HG02798 (cell line): ENCODE data around the gene SF3B4.
A peak's percentile ranks its signal among the peaks of the same experiment; 100 is the strongest.
"Not testable (repeated sequence)": the region's sequence is repeated elsewhere in the genome, so short reads cannot be mapped to it uniquely, and the experiment has no call there.

Experiments used
- ATAC-seq: cut with Tn5 transposase; IDR thresholded peaks from one replicate; pipeline ENCODE4 v1.9.1; 2021; ENCODE audit warnings: mild to moderate bottlenecking; ENCODE audit not compliant: unreplicated experiment, poor library complexity

The SF3B4 gene, protein sequence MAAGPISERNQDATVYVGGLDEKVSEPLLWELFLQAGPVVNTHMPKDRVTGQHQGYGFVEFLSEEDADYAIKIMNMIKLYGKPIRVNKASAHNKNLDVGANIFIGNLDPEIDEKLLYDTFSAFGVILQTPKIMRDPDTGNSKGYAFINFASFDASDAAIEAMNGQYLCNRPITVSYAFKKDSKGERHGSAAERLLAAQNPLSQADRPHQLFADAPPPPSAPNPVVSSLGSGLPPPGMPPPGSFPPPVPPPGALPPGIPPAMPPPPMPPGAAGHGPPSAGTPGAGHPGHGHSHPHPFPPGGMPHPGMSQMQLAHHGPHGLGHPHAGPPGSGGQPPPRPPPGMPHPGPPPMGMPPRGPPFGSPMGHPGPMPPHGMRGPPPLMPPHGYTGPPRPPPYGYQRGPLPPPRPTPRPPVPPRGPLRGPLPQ

DNA sequence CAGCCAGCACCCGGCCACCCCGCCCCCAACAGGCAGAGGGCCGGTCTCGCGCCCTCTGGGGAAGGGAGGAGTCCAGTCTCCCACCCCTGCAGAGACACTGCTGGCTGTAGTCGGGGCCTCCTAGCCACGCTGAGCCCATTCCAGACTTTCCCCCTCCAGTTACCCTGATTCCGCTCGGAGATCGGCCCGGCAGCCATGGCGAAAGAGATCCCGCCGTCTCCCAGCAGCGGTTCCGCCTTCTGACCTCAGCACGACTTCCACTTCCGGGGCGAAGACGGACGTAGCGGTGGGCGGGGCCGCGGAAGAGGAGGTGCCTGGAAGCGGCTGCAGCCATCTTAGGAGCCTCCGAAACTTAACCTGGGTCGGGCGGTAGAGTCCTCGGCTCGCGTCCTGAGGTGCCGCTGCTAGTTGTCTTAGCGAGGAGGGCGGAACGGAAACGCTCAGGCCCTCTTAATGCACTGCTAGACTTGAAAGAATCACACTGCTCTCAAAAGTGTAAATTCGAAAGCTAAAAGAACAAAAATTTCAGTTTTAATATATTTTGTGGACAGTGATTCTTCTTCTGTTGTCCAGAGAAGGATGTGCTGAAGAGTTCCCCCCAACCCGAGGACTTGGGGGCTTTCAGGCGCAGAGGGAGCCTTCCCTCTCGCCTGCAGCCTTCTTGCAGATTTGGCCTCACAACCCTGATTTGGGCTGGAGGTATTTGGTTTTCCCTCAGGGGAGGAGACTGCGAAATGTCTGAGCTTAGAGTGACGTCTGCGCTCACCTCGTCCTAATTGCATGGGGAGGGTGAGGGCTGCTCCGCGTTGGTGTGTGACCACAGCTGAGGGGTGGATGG is at the start of gene SF3B4:
TSS of gene SF3B4 (minus strand) at position 241 of the 838 bp plus-strand sequence. CDS start at position 197, 44 bp downstream.
- ATAC-seq = peak; percentile 97

DNA sequence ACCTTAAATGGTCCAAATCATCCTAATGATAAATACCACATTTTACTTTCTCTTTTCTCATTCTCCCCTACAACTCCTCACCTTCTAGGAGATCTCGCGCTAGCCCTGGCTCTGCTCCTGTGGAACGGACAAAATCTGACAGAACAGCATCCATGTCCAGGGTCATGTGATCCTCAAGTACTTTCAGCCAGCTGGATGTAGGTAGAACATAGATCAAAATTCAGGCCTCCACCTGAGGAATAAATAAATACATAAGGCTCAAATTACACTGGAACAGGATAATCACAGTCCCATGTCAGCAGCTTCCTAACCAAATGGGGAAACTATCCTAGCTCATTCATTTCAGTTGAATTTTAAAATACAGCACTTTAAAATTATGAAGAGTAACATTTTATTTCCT is 49.7 kb upstream of the SF3B4 start:
- ATAC-seq = no peak

DNA sequence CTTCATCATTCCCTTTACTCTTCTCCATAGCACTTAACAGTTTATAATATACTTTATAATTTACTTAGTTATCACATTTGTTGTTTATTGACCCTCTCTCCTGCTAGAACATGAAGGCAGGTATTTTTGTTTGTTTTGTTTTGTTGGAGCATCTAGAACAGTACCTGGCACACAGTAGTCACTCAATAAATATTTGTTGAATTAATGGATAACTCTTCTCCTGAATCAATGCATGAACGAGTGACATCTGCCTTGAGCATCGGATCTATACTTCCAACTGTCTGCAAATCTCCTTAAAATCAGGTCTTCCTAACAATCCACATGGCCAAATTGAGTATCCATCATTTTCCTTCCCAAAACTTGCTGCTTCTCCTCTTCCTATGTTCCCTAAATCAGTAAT is 44.9 kb upstream of the SF3B4 start:
- no peak for ATAC-seq

DNA sequence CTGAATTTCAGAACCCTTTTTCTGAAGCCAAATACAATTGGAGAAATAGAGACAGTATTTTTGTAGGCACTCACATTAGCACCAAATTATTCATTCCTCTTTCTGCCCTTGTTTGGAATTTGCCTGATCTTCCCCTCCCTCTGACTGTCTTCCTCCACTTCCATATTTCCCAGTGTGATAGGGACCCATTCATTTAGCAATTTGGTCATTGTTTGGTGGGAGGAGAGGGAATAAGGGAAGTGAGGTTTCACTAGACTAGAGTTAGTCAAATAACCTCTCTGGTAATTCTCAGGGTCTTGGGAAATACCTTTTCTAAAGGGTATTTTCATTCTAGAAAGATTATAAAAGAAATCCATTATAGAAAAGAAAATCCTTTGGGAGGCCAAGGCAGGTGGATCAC is 40.0 kb upstream of the SF3B4 start:
- ATAC-seq = no peak

DNA sequence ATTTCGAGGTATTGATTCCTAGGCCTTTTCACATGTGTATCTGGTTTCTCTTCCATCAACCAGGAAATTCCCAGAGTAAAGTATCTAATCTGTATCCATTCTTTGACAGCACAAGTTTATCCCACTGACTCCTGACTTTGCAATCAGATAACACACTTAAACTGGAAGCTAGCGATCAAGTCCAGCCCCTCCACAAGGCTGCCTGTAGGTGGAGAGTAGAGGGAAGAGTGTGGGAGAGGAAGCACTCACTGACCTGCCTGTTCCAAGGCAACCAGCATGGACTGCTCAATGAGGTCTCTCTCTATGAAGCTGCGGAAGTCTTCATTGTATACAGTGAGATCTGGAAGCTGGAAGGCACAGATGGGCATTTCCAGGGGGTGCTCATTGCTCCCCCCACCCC is 39.4 kb upstream of the SF3B4 start:
- ATAC-seq = no peak

DNA sequence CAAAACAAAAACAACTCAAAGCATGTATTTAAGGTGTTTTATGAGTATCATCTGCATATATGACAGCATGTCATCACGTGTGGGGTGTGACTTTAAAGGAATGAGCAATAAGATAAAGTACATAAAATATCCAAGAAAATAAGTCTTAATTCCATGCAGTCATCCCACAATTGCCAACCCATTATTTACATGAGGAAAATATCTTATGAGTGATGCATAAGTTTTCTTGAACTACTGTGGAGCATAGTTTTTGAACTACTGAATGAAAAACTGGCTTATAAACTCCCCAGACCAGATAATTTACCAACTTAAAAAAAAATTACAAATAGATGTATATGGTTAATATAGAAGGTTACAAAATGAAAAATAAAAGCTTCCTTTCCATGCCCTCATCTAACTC is 38.8 kb upstream of the SF3B4 start:
- ATAC-seq = no peak

DNA sequence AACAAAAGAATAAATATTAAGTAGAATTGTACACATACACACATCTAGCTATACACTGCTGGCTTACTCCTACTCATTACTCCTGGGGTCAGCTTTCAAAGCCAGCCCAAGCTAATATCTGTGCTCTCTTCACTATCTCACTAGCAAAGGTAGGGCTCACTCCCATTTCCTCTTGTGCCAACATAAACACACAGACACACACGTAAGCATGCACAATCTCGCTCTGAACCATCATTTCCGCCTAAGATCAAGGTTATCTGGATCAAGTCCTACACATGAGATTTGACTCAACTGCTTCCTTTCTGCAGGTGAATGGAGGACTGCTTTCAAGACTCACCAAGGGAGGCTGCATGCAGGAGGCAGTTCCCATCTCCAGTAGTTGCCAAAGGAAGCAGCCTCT is 37.8 kb upstream of the SF3B4 start:
- no peak for ATAC-seq

DNA sequence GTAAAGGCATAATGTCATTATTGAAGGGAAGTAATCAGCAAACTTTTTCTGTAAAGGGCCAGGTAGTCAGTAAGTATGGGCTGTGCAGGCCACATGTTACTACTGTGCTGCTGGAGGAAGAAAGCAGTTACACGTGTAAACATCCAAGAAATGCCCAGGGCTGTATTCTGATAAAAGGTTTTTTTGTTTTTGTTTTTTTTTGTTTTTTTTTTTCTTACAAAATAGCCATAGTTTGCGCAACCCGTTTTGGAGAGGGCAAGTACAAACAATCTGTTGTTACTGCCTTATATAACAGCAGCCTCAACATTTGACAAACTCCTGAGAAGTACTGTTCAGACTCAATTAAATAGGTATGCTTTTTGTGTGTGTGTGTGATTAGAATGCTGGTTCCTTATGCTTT is 35.8 kb upstream of the SF3B4 start:
- no peak for ATAC-seq

DNA sequence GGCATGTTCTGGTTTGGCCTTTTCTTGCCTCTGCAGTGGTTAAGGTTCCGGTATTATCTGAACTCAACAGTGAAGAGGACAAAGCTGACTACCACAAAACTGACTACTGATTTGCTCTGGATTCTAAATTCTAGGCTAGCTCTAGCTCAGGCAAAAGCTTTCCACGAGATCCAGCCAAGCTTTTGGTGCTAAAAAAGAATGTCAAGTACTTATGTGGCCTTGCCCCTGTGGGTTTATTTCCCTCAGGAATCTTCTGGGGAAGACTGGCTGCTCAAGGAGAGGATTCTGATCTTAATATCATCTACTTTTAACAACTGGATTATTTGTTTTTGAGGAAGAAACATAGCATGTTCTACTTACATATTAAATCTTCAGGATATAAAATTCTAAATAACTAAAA is 35.1 kb upstream of the SF3B4 start:
- no peak for ATAC-seq

DNA sequence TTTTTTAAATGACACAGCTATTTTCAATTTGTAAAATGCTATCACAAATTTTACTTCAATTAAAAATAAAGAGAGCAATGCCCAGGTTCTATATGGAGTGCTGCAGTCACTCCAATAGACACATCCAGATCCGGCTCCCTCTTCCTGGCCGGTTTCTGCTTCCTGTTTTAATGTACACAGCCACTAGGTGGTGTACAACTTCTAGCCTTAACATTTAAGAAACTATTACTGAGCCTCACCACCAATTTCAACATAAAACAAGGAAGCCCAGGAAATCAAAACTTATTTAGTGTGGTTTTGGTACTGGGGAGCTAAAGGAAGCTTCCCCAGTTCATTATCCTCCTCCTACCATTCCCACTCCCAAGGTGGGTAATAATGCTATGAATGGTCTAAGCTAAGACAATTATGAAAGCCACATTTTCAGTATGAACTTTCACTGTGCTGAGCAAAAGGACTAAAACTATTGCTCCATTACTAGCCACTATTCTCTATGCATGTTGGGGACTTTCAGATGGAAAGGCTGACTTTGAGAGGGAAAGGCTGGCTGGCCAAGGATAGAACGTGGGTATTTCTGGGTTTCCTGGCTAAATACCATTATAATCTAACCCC is 34.5 kb upstream of the SF3B4 start:
- ATAC-seq = no peak

DNA sequence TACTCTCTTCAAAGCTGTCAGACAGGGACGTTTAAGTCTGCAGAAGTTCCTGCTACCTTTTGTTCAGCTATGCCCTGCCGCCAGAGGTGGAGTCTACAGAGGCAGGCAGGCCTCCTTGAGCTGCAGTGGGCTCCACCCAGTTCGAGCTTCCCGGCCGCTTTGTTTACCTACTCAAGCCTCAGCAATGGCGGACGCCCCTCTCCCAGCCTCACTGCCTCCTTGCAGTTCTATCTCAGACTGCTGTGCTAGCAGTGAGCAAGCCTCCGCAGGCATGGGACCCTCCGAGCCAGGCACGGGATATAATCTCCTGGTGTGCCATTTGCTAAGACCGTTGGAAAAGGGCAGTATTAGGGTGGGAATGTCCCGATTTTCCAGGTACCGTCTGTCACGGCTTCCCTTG is 29.9 kb upstream of the SF3B4 start:
- ATAC-seq = not testable (repeated sequence)

DNA sequence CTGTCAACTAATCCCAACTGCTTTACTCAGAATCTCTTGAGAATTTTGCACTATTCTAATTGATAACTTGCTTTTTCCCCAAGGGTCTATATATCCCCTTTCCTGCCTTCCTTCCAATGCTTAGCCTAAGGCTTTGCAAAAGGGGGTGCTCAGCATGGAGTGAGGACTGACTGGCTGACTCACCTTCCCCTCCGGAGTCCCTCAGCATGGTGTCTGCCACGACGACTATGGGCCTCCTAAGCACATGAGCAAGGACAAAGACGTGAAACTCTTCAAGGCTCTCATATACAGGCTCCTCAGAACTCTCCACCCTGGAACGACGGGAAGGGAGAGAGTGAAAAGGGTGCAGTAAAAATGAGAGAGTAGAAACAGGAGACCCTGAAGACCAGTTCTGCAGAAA is 22.3 kb upstream of the SF3B4 start:
- no peak for ATAC-seq

DNA sequence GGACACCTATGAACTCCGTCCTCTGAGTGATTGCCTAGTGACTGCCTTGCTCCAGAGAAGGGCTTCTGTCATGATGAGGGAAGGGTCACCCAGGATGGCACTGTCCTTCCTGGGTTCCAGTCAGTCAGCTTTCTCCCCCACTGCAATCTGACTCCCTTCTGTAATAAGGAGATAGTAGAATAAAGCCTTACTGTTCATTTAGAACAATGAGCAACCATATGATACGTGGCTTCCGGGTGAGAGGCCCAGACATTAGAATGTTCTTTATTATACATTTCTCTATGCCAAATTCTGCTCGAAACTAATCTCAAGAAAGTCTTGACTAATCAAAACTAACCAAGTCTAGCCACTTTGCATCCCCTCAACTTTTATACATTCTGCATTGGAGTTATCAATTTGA is 17.6 kb upstream of the SF3B4 start:
- no peak for ATAC-seq

DNA sequence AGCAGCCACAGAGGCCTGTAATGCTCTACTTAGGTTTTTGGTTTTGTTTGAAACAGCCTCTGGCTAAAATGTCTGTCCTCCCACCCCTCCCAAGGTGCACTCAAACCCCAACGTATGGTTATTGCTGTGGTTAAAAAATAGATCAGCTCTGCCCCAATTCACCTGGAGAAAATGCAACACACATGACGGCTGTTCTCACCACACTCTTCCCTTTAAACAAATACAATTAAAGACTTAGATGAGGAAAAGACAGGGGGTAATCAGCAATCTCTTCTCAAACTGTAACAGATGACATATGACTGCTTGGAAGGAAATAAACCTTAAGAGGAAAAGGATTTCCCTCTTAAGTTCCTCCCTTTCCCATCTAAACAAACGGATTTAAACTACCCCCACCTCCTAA is 15.3 kb upstream of the SF3B4 start:
- no peak for ATAC-seq

DNA sequence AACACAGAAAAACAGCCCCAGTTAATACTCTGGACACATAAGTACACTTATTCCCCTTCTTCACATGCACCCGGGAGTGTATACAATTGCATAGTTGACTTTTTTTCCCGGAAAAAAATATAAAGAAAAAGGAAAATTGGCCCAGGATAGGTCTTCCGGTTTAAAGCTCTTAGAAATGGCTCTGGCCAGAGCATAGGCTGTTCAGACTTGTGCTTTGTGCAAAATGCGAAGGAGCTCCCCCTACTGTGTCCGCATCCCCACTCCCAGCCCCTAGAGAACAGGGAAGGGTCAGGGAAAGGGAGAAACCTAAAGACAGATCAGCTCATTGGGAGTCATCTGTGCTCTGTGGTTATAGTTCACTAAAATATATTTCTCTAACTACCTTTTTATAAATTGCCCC is 14.6 kb upstream of the SF3B4 start:
- no peak for ATAC-seq

DNA sequence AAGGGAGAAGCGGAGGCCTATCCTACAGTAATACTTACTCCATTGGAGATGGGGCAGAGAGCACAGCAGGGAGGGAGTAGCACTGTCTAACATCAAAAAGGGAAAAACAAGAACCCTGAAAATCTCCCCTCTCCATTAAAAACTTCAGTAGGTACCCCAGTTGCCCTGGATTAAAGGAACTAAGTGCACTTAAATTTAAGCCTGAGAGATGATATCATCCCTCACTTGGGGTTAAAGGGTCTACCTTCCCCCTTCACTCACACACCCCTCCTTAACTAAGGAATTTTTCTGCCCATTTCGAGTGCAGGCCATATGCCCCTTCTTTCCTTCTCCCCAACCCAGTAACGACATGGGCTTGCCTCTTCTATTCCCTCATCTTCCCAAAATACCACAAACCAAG is 12.8 kb upstream of the SF3B4 start:
- no peak for ATAC-seq

DNA sequence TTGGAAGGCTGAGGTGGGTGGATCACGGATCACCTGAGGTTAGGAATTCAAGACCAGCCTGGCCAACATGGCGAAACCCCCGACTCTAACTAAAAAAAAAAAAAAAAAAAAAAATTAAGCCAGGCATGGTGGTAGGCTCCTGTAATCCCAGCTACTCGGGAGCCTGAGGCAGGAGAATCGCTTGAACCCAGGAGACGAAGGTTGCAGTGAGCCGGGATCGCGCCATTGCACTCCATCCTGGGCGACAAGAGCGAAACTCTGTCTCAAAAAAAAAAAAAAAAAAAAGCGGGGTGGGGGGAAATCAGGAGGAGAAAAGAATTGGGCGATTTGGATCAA is 11.0 kb upstream of the SF3B4 start:
- ATAC-seq = not testable (repeated sequence)

DNA sequence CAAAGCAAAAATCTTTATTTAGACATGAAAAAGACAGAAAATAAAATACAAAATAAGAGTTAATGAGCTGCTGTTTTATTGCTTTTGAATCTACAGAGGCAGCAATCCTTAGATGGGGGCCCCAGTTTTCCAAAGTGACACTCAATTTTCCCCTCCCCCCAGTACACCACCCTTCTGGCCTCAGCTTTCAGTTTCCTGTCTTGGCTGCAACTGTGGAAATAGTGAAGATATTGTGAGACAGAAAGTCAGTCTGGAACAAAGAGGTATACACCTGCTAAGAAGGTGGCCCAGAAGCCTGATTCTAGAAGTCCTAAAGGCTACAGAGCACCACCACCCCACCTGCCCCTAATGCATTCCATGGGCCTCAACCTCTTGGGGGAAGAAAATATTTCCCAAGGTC is 10.2 kb upstream of the SF3B4 start:
- no peak for ATAC-seq

DNA sequence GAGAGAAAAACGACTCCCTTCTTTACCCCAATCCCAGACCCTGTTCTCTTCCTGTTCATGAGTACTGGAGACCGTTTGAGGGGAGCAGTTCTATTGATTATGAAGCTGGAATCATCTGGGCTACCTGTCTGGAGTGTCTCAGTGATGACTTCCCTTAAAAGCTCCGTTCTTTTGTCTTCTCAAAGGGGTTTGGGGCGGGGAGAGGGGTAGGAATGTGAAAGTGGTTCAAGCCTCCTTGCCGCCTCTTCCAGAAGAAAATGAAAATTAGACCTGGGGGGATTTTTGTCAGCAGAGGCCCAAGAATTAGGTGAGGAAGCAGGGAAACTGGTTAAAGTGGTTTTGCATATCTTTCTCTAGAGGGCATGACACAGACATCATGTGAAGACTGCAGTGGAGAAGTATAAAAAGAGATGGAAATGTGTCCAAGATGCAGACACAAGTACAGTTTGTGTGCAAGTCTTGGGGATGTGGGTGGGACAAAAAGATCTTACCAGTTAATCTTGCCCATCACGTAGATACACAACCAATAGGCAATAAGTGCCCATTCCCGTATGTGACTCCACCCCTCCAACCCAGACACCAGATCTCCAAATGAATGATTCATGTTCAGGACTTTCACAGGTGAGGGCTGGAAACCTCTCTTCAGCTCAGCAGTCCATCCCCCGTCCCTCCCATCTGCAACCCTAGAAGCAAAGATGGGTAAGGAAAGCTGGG is 9.5 kb upstream of the SF3B4 start:
- ATAC-seq = no peak

DNA sequence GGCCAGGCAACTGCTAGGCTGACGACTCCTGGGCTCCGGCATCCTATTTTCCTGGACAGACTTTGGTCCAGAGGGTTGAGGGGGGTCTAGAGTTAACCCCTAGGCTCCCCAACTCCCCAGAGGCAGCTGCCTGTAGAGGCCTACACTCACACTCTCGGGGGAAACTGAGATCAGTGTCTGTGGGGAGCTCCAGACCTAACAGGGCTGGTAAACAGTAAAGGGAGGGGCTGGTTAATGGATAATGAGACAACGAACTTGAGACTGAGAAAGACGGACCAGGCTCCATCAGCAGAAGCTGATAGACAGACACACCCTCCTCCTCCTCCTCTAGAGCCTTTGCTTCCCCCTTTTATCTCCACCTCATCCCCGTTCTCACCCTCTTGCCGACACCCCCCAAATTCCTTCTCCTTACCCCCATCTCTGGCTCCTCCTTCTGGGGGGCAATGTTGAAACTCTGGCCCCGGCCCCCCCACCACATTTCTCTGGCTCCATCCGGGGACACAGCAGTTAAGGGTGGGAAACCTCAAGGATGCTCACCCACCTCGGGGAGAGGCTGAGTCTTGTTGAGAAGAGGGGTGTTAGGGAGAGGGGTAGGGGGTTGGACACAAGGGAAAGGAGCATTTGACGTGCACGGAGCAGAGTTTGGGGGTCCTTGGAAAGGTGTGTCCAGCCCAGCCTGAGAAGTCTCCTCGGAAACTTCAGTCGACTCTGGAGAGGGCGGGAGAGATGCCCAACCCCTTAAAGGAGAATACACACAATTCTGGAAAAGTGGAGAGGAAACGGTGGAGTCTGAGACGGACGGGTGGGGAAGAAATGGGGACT is 8.8 kb upstream of the SF3B4 start, which contains the start of gene MTMR11:
TSS of gene MTMR11 (minus strand) at position 710 of the 822 bp plus-strand sequence. CDS start at position 478, 232 bp downstream.
- ATAC-seq = no peak
